A673 (cell line): ENCODE measurements around the gene ZBTB16. TPM values are rescaled to one million over a fixed set of nuclear protein-coding genes. Genes with fewer than 3 reads are reported as not detected.

Source experiments
- BruUV-seq: library from RNA; stranded (reverse); fragments of 400-500 nt; replicated peaks from 2 replicates; lab custom pipeline; 2021; lab: Mats Ljungman, UMichigan
- CTCF ChIA-PET: fragments of 300-600 bp; sonication (Branson Sonifier 250); formaldehyde crosslinking; loops from one replicate; lab custom pipeline; 2022; ENCODE audit warnings: antibody characterized with exemption; lab: Charles Lee
- POLR2A ChIA-PET: fragments of 300-600 bp; sonication (Branson Sonifier 250); formaldehyde crosslinking; loops from one replicate; lab custom pipeline; 2022; ENCODE audit warnings: antibody characterized with exemption; ENCODE audit not compliant: low non-redundant PET; lab: Charles Lee
- DNase-seq: peaks from one replicate; pipeline ENCODE4 v3.0.0-alpha.2; 2015; ENCODE audit warnings: low spot score
- H3K27ac ChIP-seq: fragments of 200-600 bp; sonication (generic); 2 replicates; pipeline ENCODE4 v1.5.1; 2016; ENCODE audit warnings: mixed run types, low read depth, mild to moderate bottlenecking, mixed read lengths, antibody characterized with exemption, low read length; ENCODE audit not compliant: poor library complexity, severe bottlenecking
- H3K27me3 ChIP-seq: fragments of 200-600 bp; sonication (generic); replicated peaks from 2 replicates; pipeline ENCODE4 v1.6.1; 2017; ENCODE audit warnings: mixed run types, low read depth, mild to moderate bottlenecking, mixed read lengths, antibody characterized with exemption, low read length; ENCODE audit not compliant: insufficient read depth, poor library complexity
- H3K36me3 ChIP-seq: fragments of 200-600 bp; sonication (generic); 2 replicates; pipeline ENCODE4 v1.6.1; 2016; ENCODE audit warnings: mixed run types, mild to moderate bottlenecking, mixed read lengths, antibody characterized with exemption, low read length; ENCODE audit not compliant: insufficient read depth, poor library complexity, severe bottlenecking
- H3K4me1 ChIP-seq: fragments of 200-600 bp; sonication (generic); 2 replicates; pipeline ENCODE4 v1.6.1; 2017; ENCODE audit warnings: mixed run types, mild to moderate bottlenecking, mixed read lengths, antibody characterized with exemption, low read length; ENCODE audit not compliant: insufficient read depth, poor library complexity, severe bottlenecking
- H3K4me3 ChIP-seq: fragments of 200-600 bp; sonication (generic); 2 replicates; pipeline ENCODE4 v1.5.1; 2016; ENCODE audit warnings: low read depth, mixed run types, mild to moderate bottlenecking, mixed read lengths, low read length; ENCODE audit not compliant: poor library complexity, severe bottlenecking
- H3K9me3 ChIP-seq: fragments of 200-600 bp; sonication (generic); 2 replicates; pipeline ENCODE4 v1.6.1; 2016; ENCODE audit warnings: mixed run types, low read depth, mild to moderate bottlenecking, mixed read lengths, antibody characterized with exemption, low read length; ENCODE audit not compliant: poor library complexity, severe bottlenecking
- EZH2 ChIP-seq: fragments of 200-600 bp; sonication (generic); IDR thresholded peaks from 2 replicates; pipeline ENCODE4 v1.6.1; 2017; ENCODE audit warnings: borderline replicate concordance, low read depth, mild to moderate bottlenecking, mixed read lengths, antibody characterized with exemption, low read length; ENCODE audit not compliant: poor library complexity, severe bottlenecking
- intact Hi-C: fragments of 100-400 bp; cut with micrococcal nuclease; formaldehyde crosslinking; loops from one replicate; pipeline ENCODE4 v1.10.0; 2022; ENCODE audit not compliant: unreplicated experiment
- total RNA-seq: library from RNA; stranded (reverse); gene quantifications from 2 replicates; pipeline ENCODE4 v1.2.3, GENCODE V29; 2021
- TF ChIP-seq, protein P1 (sequence below): fragments of 300-800, 200-600 bp; sonication (generic); conservative IDR thresholded peaks from 2 replicates; pipeline ENCODE4 v1.5.1; 2017; ENCODE audit warnings: low read depth, mild to moderate bottlenecking, antibody characterized with exemption, low read length, moderate library complexity, mixed read lengths

The ZBTB16 gene
- total RNA-seq, 1 experiment from 2014 or later, result 12.0 TPM

DNA sequence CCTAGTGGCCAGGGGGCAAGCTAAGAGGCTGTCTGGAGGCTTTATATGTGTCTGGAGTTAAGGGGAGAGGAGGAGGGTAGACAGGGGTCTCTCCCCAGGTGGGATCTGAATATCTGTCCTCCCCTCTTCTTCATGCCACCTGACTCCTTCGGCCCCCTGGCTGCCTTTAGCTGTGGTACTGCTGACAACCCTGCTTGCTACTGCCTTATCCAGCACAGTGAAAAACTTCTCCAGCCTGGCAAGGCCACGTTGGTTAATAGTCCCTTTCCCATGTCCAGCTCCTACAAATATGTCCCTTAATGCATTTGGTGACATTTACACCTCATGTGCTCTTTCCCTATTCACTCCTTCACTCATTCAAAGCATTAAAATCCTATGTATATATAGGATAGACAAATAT is 194.3 kb downstream of the ZBTB16 start:
- Histone ChIP-seq H3K27ac (no peak overlapping the region), H3K36me3 (no peaks in the 10 kb centered on the region), H3K9me3 (no peaks in the 10 kb centered on the region), H3K27me3 (no peaks in the 10 kb centered on the region), H3K4me1 (peaks cover 1% of the 10 kb centered on the region), H3K4me3 (no peak overlapping the region)
- ChIA-PET POLR2A (interaction anchor here (0.6 kb wide), 1 partner anchor 403 kb away, joined by 3 read pairs; no protein-coding TSS in a partner anchor), CTCF (no interaction called here)
- DNase-seq, result no peak
- intact Hi-C loops, result no loop called here
- TF ChIP-seq, protein P1, sequence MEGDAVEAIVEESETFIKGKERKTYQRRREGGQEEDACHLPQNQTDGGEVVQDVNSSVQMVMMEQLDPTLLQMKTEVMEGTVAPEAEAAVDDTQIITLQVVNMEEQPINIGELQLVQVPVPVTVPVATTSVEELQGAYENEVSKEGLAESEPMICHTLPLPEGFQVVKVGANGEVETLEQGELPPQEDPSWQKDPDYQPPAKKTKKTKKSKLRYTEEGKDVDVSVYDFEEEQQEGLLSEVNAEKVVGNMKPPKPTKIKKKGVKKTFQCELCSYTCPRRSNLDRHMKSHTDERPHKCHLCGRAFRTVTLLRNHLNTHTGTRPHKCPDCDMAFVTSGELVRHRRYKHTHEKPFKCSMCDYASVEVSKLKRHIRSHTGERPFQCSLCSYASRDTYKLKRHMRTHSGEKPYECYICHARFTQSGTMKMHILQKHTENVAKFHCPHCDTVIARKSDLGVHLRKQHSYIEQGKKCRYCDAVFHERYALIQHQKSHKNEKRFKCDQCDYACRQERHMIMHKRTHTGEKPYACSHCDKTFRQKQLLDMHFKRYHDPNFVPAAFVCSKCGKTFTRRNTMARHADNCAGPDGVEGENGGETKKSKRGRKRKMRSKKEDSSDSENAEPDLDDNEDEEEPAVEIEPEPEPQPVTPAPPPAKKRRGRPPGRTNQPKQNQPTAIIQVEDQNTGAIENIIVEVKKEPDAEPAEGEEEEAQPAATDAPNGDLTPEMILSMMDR, result no peak
- no peak for TF ChIP-seq EZH2
- BruUV-seq, result no TSS peak

- Histone ChIP-seq H3K4me3 (no peak overlapping the region), H3K27me3 (no peaks in the 10 kb centered on the region), H3K4me1 (peaks cover 10% of the 10 kb centered on the region), H3K27ac (no peak overlapping the region), H3K9me3 (no peaks in the 10 kb centered on the region), H3K36me3 (no peaks in the 10 kb centered on the region)
- POLR2A ChIA-PET, result no interaction called here
- CTCF ChIA-PET, result interaction anchor here (0.6 kb wide), 1 partner anchor 260 kb away, joined by 5 read pairs; no protein-coding TSS in a partner anchor
- no TSS peak for BruUV-seq
- no peak for TF ChIP-seq EZH2
- no peak for DNase-seq
- intact Hi-C loops, result no loop called here
Measured at GRCh38 chr11:114254571-114255146, 195.1 kb downstream of the ZBTB16 start.

DNA sequence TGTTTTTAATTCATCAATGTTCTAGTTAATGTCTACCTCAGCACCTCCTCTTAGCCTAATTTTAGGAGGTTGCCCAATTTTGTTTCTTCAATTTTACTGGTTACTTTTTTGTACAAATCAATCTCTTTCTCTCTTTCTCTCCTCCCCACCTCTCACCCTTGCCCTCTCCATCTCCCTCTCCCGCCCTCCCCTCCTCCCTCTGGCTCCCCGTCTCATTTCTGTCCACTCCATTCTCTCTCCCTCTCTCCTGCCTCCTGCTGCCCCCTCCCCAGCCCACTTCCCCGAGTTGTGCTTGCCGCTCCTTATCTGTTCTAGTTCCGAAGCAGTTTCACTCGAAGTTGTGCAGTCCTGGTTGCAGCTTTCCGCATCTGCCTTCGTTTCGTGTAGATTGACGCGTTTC is 195.8 kb downstream of the ZBTB16 start:
- CTCF ChIA-PET, result no interaction called here

More for the DNA sequence above, 195.8 kb downstream of the ZBTB16 start:
- no peak for DNase-seq
- H3K36me3 ChIP-seq, result no peaks in the 10 kb centered on the region
- H3K9me3 ChIP-seq, result no peaks in the 10 kb centered on the region
- no peak overlapping the region for H3K27ac ChIP-seq
- no peak overlapping the region for H3K4me3 ChIP-seq
- peaks cover 16% of the 10 kb centered on the region for H3K4me1 ChIP-seq
- no TSS peak for BruUV-seq
- intact Hi-C loops, result no loop called here
- POLR2A ChIA-PET, result no interaction called here
- TF ChIP-seq, protein P1, result no peak
- no peak for TF ChIP-seq EZH2
- H3K27me3 ChIP-seq, result no peaks in the 10 kb centered on the region
